ENCODE data around the gene ITGA7. TPM values are rescaled to one million over a fixed set of nuclear protein-coding genes. Genes with fewer than 3 reads are reported as not detected.

ITGA7 gene
- polyA plus RNA-seq, result 4.4 and 7.2 TPM in 2 replicates

DNA sequence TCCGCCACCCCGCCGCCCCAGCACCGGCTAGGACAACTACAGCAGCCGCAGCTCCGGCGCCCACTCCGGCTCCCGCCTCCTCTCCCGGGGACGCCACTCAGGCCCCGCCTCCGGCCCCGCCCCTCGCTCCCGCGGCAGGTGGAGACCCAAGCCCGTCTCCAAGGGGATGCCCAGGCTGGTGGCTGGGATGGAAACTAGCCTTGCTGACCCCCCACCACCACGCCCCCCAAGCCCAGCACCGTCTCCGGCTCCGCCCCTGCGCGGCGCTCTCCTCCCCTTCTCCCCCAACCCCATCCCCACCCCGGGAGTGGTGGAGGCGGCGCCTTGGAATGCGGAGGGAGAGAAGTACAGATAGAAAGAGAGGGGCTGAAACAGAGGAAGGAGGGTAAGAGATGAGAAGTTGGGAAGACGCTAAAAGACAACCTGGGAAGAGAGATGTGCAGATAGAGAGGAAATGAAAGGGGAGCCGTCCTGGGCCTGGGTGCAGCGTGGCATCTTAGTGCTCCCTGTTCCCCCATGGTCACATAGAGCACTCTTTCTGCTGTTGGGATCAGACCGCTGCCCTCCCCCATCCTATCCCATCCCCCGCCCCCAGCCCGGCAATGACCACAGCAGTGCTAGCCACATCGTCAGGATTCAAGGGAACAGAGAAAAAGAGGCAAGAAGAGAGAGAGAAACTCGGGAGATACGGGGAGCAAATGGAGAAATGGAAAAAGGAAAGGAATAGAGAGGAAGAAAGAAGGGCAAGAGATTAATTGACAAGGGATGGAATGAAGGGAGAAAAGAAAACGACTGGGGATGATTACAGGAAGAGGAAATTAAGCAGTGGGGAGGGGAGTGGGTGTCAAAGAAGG is at the start of gene ITGA7:
ITGA7 (minus strand) TSS at position 64 of the 854 bp plus-strand sequence. CDS start 222 bp downstream, outside the sequence.

GRCh38 chr12:55742719-55743405 is 35.2 kb upstream of the ITGA7 start, which contains the start of gene GDF11:
TSS of gene GDF11 (plus strand) at chr12:55743122. CDS start at chr12:55743317, 195 bp downstream.

GRCh38 chr12:55728939-55729818 is 21.5 kb upstream of the ITGA7 start, which contains the start of gene CD63:
TSS of gene CD63 (minus strand) at chr12:55729009. CDS start at chr12:55728341, 668 bp downstream.

GRCh38 chr12:55720071-55720564 is 12.4 kb upstream of the ITGA7 start, which contains the start of gene RDH5:
TSS of gene RDH5 (plus strand) at chr12:55720393. CDS start at chr12:55721185, 792 bp downstream.

GRCh38 chr12:55715833-55716581 is 8.3 kb upstream of the ITGA7 start, which contains the start of gene BLOC1S1:
TSS of gene BLOC1S1 (plus strand) at chr12:55716046. CDS start at chr12:55716052, 6 bp downstream.

DNA sequence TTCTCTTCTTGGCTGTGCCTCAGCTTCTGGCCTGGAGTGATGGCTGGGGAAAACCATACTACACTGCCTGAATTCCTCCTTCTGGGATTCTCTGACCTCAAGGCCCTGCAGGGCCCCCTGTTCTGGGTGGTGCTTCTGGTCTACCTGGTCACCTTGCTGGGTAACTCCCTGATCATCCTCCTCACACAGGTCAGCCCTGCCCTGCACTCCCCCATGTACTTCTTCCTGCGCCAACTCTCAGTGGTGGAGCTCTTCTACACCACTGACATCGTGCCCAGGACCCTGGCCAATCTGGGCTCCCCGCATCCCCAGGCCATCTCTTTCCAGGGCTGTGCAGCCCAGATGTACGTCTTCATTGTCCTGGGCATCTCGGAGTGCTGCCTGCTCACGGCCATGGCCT is 70.9 kb downstream of the ITGA7 start, which contains the start of gene OR10P1:
OR10P1 (plus strand) TSS at position 40 of the 400 bp plus-strand sequence; CDS start at position 40, 0 bp downstream.

Other genes starting within 250 kb of the ITGA7 start
- gene OR6C70, start 237.8 kb downstream of the ITGA7 start, polyA plus RNA-seq, result not detected in 2 replicates
- not detected in 2 replicates for gene OR6C68, start 215.5 kb downstream of the ITGA7 start, polyA plus RNA-seq
- gene OR6C4, start 158.3 kb downstream of the ITGA7 start, polyA plus RNA-seq, result not detected in 2 replicates
- not detected in 2 replicates for gene OR2AP1, start 135.4 kb downstream of the ITGA7 start, polyA plus RNA-seq
- not detected in 2 replicates for gene OR10P1, start 71.0 kb downstream of the ITGA7 start, polyA plus RNA-seq
- gene BLOC1S1, start 8.1 kb upstream of the ITGA7 start, polyA plus RNA-seq, result 240 and 247 TPM in 2 replicates
- 3.0 and 3.6 TPM in 2 replicates for gene RDH5, start 12.5 kb upstream of the ITGA7 start, polyA plus RNA-seq
- 172 and 244 TPM in 2 replicates for gene CD63, start 21.1 kb upstream of the ITGA7 start, polyA plus RNA-seq
- 15.2 and 20.9 TPM in 2 replicates for gene GDF11, start 35.2 kb upstream of the ITGA7 start, polyA plus RNA-seq
- 124 and 157 TPM in 2 replicates for gene SARNP, start 109.8 kb upstream of the ITGA7 start, polyA plus RNA-seq
- 140 and 181 TPM in 2 replicates for gene ORMDL2, start 110.1 kb upstream of the ITGA7 start, polyA plus RNA-seq
- 0.98 and 1.7 TPM in 2 replicates for gene DNAJC14, start 121.7 kb upstream of the ITGA7 start, polyA plus RNA-seq
- gene MMP19, start 135.0 kb upstream of the ITGA7 start, polyA plus RNA-seq, result not detected in 2 replicates
- gene PYM1, start 220.0 kb upstream of the ITGA7 start, polyA plus RNA-seq, result 19.0 and 28.9 TPM in 2 replicates
- gene DGKA, start 223.3 kb upstream of the ITGA7 start, polyA plus RNA-seq, result 2.0 and 9.5 TPM in 2 replicates

All from Purkinje cell (primary cell).